Endothelial cell (in vitro differentiated cells): ENCODE measurements around the gene CD151. TPM values are rescaled to one million over a fixed set of nuclear protein-coding genes. Genes with fewer than 3 reads are reported as not detected.
A peak's percentile ranks its signal among the peaks of the same experiment; 100 is the strongest.

ENCODE experiments used
- DNase-seq: peaks from one replicate; pipeline ENCODE4 v3.0.0; 2021; ENCODE audit warnings: low spot score
- H3K27ac Mint-ChIP-seq: one replicate; pipeline ENCODE4 v1.8.0; 2021; ENCODE audit warnings: mixed read lengths, inconsistent platforms; ENCODE audit not compliant: unreplicated experiment
- H3K27me3 Mint-ChIP-seq: one replicate; pipeline ENCODE4 v1.8.0; 2021; ENCODE audit warnings: mild to moderate bottlenecking, moderate library complexity, mixed read lengths, inconsistent platforms; ENCODE audit not compliant: unreplicated experiment
- H3K36me3 Mint-ChIP-seq: one replicate; pipeline ENCODE4 v1.8.0; 2021; ENCODE audit warnings: mild to moderate bottlenecking, low read depth, mixed read lengths, inconsistent platforms; ENCODE audit not compliant: unreplicated experiment
- H3K4me1 Mint-ChIP-seq: one replicate; pipeline ENCODE4 v1.8.0; 2021; ENCODE audit warnings: mild to moderate bottlenecking, mixed read lengths, inconsistent platforms; ENCODE audit not compliant: unreplicated experiment
- H3K4me3 Mint-ChIP-seq: one replicate; pipeline ENCODE4 v1.8.0; 2021; ENCODE audit warnings: mild to moderate bottlenecking, mixed read lengths, inconsistent platforms; ENCODE audit not compliant: unreplicated experiment
- H3K9me3 Mint-ChIP-seq: one replicate; pipeline ENCODE4 v1.8.0; 2021; ENCODE audit warnings: mixed read lengths, inconsistent platforms; ENCODE audit not compliant: unreplicated experiment
- total RNA-seq: library from RNA; stranded (reverse); fragmentation: NEBNext Ultra II Directional; extraction: Animal tissue kit (Norgen Biotek cat#: 25700); gene quantifications from one replicate; pipeline ENCODE4 v1.2.1, GENCODE V29; 2021; ENCODE audit not compliant: unreplicated experiment
- TF ChIP-seq, protein P1 (sequence below): fragments of 200-600 bp; sonication (generic); IDR thresholded peaks from one replicate; pipeline ENCODE4 v1.5.0; 2021; ENCODE audit warnings: antibody characterized with exemption; ENCODE audit not compliant: unreplicated experiment

The CD151 gene
- total RNA-seq, 1 donor from 2014 or later = 49.6 TPM

- Mint-ChIP-seq H3K9me3 (no peaks in the 10 kb centered on the region), H3K4me3 (no peak overlapping the region), H3K27ac (no peak overlapping the region), H3K27me3 (peaks cover 9% of the 10 kb centered on the region), H3K4me1 (no peaks in the 10 kb centered on the region), H3K36me3 (no peaks in the 10 kb centered on the region)
- TF ChIP-seq, protein P1, sequence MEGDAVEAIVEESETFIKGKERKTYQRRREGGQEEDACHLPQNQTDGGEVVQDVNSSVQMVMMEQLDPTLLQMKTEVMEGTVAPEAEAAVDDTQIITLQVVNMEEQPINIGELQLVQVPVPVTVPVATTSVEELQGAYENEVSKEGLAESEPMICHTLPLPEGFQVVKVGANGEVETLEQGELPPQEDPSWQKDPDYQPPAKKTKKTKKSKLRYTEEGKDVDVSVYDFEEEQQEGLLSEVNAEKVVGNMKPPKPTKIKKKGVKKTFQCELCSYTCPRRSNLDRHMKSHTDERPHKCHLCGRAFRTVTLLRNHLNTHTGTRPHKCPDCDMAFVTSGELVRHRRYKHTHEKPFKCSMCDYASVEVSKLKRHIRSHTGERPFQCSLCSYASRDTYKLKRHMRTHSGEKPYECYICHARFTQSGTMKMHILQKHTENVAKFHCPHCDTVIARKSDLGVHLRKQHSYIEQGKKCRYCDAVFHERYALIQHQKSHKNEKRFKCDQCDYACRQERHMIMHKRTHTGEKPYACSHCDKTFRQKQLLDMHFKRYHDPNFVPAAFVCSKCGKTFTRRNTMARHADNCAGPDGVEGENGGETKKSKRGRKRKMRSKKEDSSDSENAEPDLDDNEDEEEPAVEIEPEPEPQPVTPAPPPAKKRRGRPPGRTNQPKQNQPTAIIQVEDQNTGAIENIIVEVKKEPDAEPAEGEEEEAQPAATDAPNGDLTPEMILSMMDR = no peak
- DNase-seq = no peak
These were observed 30.6 kb upstream of the CD151 start for GRCh38 chr11:802018-802617.

DNA sequence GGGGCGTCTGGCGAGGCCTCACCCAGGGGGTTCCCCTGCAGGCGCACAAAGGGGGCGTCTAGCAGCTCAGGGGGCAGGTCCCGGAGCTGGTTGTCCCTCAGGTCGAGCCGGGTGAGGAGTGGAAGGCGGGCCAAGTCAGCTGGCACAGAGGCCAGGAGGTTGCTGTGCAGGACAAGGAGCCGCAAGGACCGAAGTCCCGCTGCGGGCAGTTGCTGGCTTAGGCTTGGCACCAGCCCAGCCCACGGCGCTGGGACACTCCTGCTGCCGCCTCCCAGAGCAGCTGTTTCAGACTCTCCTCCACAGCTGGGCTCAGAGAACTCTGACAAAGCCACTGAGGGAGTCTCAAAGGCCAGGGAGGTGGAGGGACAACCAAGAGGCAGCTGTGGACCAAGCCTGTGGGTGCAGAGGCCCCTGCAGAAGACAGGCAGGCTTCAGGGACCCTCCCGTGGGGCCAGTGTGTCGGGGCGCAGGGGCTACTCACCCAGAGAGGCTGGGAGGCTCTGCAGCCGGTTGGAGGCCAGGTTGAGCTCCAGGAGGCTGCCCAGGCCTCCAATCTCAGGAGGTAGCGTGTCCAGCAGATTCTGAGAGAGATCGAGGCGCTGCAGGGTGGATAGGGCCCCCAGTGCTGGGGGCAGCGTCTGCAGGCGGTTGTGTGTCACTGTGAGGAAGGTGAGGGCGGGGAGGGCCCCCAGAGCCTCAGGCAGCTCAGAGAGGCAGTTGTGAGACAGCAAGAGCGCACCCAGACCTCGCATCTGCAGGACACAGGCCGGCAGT, 29.9 kb upstream of the CD151 start:
- no peak for DNase-seq
- H3K4me1 Mint-ChIP-seq = peaks cover 2% of the 10 kb centered on the region
- H3K27ac Mint-ChIP-seq = no peak overlapping the region
- TF ChIP-seq, protein P1 = no peak
- no peak overlapping the region for H3K4me3 Mint-ChIP-seq
- no peaks in the 10 kb centered on the region for H3K9me3 Mint-ChIP-seq
- no peaks in the 10 kb centered on the region for H3K36me3 Mint-ChIP-seq
- peaks cover 9% of the 10 kb centered on the region for H3K27me3 Mint-ChIP-seq

DNA sequence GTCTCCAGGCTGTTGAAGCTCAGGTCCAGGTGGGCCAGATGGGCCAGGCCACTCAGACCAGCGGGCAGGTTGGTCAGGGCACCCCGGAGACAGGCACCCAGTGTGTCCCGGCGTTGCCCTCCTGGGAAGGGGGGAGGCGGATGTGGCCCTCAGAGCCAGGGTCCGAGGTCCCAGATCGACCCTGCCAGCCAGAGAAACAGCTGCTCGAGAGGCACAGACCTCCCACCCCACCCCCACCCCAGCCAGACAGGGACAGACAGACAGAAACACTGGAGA, 29.3 kb upstream of the CD151 start:
- no peaks in the 10 kb centered on the region for H3K36me3 Mint-ChIP-seq
- H3K4me1 Mint-ChIP-seq = peaks cover 3% of the 10 kb centered on the region
- TF ChIP-seq, protein P1 = no peak
- no peak for DNase-seq
- H3K27ac Mint-ChIP-seq = no peak overlapping the region
- H3K4me3 Mint-ChIP-seq = no peak overlapping the region
- H3K27me3 Mint-ChIP-seq = peaks cover 9% of the 10 kb centered on the region
- H3K9me3 Mint-ChIP-seq = no peaks in the 10 kb centered on the region

- DNase-seq = no peak
- H3K4me3 Mint-ChIP-seq = peak overlapping the region; percentile 67
- peaks cover 9% of the 10 kb centered on the region for H3K27me3 Mint-ChIP-seq
- peaks cover 3% of the 10 kb centered on the region for H3K4me1 Mint-ChIP-seq
- no peaks in the 10 kb centered on the region for H3K9me3 Mint-ChIP-seq
- no peak overlapping the region for H3K27ac Mint-ChIP-seq
- H3K36me3 Mint-ChIP-seq = no peaks in the 10 kb centered on the region
- TF ChIP-seq, protein P1 = no peak
These were observed 28.8 kb upstream of the CD151 start for GRCh38 chr11:803770-804598.
